Left ventricle myocardium inferior (tissue), 1 donor: ENCODE data around the gene SCD5. TPM values are rescaled to one million over a fixed set of nuclear protein-coding genes. Genes with fewer than 3 reads are reported as not detected.

Source experiments
- DNase-seq: peaks from one replicate; pipeline ENCODE4 v3.0.0-alpha.2; 2020
- H3K27ac ChIP-seq: fragments of 200-600 bp; replicated peaks from 2 replicates; pipeline ENCODE4 v1.8.0; 2021
- H3K27me3 ChIP-seq: fragments of 200-600 bp; 2 replicates; pipeline ENCODE4 v1.8.0; 2021; ENCODE audit warnings: low read depth
- H3K36me3 ChIP-seq: fragments of 200-600 bp; 2 replicates; pipeline ENCODE4 v1.8.0; 2021
- H3K4me1 ChIP-seq: fragments of 200-600 bp; 2 replicates; pipeline ENCODE4 v1.8.0; 2021
- H3K4me3 ChIP-seq: fragments of 200-600 bp; 2 replicates; pipeline ENCODE4 v1.8.0; 2021; ENCODE audit warnings: mild to moderate bottlenecking, moderate library complexity
- H3K9me3 ChIP-seq: fragments of 200-600 bp; replicated peaks from 2 replicates; pipeline ENCODE4 v1.8.0; 2021
- CTCF ChIP-seq: fragments of 200-600 bp; IDR thresholded peaks from 2 replicates; pipeline ENCODE4 v1.8.0; 2021; ENCODE audit warnings: antibody characterized with exemption, mild to moderate bottlenecking, borderline replicate concordance
- intact Hi-C: fragments of 100-400 bp; cut with micrococcal nuclease; formaldehyde crosslinking; loops from one replicate; pipeline ENCODE4 v1.11.0; 2022
- total RNA-seq: library from RNA; stranded (reverse); fragmentation: NEBNext Ultra II Directional; extraction: Animal tissue kit (Norgen Biotek cat#: 25700); gene quantifications from one replicate; pipeline ENCODE4 v1.2.1, GENCODE V29; 2021
- donor health status: DM: no; HTN: yes; CAD: no; lungs with severe emphysema.

The SCD5 gene
- total RNA-seq, 1 donor from 2014 or later, result 4.5 TPM

GRCh38 chr4:82799006-82799881 is 648 bp upstream of the SCD5 start:
- H3K27me3 ChIP-seq, result peaks cover 36% of the 10 kb centered on the region
- intact Hi-C loops, result no loop called here
- no peak for DNase-seq
- no peaks in the 10 kb centered on the region for H3K9me3 ChIP-seq
- TF ChIP-seq CTCF, result peak; percentile 5
- peak overlapping the region; percentile 79 for H3K4me3 ChIP-seq
- H3K4me1 ChIP-seq, result peaks cover 37% of the 10 kb centered on the region
- peak overlapping the region; percentile 48 for H3K27ac ChIP-seq
- H3K36me3 ChIP-seq, result no peaks in the 10 kb centered on the region

- intact Hi-C loops, result no loop called here
- H3K9me3 ChIP-seq, result no peaks in the 10 kb centered on the region
- no peak for TF ChIP-seq CTCF
Measured at GRCh38 chr4:82797405-82798111, 1.0 kb downstream of the SCD5 start.

GRCh38 chr4:82797040-82797404 is 1.6 kb downstream of the SCD5 start:
- TF ChIP-seq CTCF, result no peak
- DNase-seq, result no peak
- Histone ChIP-seq H3K9me3 (no peaks in the 10 kb centered on the region), H3K4me1 (peaks cover 37% of the 10 kb centered on the region), H3K36me3 (no peaks in the 10 kb centered on the region), H3K27ac (peak overlapping the region; percentile 48), H3K4me3 (peak overlapping the region; percentile 79), H3K27me3 (peaks cover 36% of the 10 kb centered on the region)
- intact Hi-C loops, result no loop called here

More at GRCh38 chr4:82797405-82798111, 1.0 kb downstream of the SCD5 start:
- H3K36me3 ChIP-seq, result no peaks in the 10 kb centered on the region
- H3K4me3 ChIP-seq, result peak overlapping the region; percentile 79
- peaks cover 36% of the 10 kb centered on the region for H3K27me3 ChIP-seq
- peak overlapping the region; percentile 48 for H3K27ac ChIP-seq
- peaks cover 37% of the 10 kb centered on the region for H3K4me1 ChIP-seq
- DNase-seq, result peak; percentile 25

GRCh38 chr4:82792912-82793649 is 5.5 kb downstream of the SCD5 start:
- no peak for TF ChIP-seq CTCF
- Histone ChIP-seq H3K4me3 (no peak overlapping the region), H3K36me3 (no peaks in the 10 kb centered on the region), H3K27me3 (peaks cover 17% of the 10 kb centered on the region), H3K27ac (no peak overlapping the region), H3K9me3 (no peaks in the 10 kb centered on the region), H3K4me1 (peaks cover 23% of the 10 kb centered on the region)
- intact Hi-C loops, result no loop called here
- no peak for DNase-seq

GRCh38 chr4:82791179-82791578 is 7.4 kb downstream of the SCD5 start:
- no peak for TF ChIP-seq CTCF
- DNase-seq, result no peak
- peaks cover 18% of the 10 kb centered on the region for H3K27me3 ChIP-seq
- intact Hi-C loops, result no loop called here
- no peaks in the 10 kb centered on the region for H3K36me3 ChIP-seq
- H3K4me1 ChIP-seq, result peaks cover 7% of the 10 kb centered on the region
- H3K27ac ChIP-seq, result no peak overlapping the region
- no peak overlapping the region for H3K4me3 ChIP-seq
- H3K9me3 ChIP-seq, result no peaks in the 10 kb centered on the region
